GM21576 (cell line): ENCODE results near the gene SERPINE2.

Experiments used
- ATAC-seq: cut with Tn5 transposase; IDR thresholded peaks from one replicate; pipeline ENCODE4 v1.9.1; 2021; ENCODE audit warnings: mild to moderate bottlenecking, moderate library complexity; ENCODE audit not compliant: unreplicated experiment

The SERPINE2 gene

DNA sequence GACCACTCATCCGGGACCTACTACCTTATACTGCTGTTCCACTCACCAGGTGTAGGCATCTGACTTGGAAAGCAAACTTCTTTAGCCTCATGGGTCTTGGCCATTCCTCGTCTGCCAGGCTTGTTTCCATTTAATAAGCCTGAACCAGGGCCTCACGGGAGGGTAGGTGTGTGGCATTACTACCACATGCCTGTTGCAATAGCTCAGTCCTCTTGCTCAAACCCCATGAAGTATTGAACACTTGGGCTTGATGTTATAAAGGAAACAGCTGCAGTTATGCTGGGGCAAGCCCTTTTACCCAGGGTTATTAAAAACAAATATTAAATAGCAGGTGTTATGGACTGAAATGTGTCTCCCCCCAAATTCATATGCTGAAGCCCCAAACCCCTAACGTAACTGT is 60.6 kb downstream of the SERPINE2 start:
- ATAC-seq: no peak

DNA sequence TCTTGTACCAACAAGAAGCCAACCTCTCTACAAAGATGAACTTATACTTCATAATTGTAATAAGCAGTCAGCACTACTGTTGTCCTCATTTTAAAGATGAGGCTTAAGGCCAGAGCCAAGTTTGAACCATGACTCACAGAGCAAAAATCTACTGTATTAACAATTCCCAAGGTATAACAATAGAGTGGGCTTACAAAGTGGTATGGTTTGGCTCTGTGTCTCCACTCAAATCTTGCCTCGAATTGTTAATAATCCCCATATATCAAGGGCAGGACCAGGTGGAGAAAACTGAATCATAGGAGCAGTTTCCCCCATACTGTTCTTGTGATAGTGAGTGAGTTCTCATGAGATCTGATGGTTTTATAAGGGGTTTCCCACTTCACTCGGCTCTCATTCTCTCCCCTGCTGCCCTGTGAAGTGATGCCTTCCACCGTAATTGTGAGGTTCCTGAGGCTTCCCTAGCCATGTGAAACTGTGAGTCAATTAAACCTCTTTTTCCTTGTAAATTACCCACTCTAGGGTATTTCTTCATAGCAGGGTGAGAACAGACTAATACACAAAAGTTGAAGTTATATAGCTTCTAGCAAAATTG is 62.4 kb downstream of the SERPINE2 start:
- ATAC-seq: no peak

DNA sequence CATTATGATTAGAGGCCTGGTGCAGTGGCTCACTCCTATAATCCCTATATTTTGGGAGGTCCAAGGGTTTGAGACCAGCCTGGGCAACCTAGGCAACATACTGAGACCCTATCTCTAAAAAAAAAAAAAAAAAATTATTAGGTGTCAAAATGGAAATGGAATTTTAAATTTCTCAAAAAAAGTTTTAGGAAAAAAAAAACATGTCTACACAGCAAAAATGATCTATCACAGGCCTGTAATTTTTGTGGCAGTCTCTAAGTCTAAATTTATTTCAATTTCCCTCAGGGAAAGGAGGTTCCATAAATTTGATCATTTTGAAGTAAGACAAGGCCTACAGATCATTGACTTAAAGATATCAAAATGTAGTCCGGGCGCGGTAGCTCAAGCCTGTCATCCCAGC is 65.5 kb downstream of the SERPINE2 start:
- no peak for ATAC-seq

DNA sequence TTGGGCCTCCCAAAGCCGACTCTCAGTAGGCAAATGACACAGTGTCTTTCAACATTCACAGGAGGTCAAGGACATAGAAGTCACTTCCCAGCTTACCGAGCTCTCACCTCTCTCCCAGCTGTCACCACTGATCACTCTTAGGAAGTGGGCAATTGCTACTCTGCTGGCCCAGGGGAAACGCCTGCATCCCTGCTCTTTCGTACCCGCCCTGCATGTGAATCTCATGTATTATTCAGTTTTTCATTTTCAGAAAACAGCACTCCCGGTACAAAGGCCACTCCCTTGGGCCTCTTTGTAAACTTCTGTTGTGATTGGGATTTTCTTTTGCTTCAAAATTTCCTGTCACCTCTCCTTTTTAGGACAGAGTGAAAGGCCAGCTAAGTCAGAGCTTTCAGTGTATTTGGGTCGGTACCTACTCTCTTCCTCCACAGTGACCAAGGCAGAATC is 66.4 kb downstream of the SERPINE2 start:
- no peak for ATAC-seq

DNA sequence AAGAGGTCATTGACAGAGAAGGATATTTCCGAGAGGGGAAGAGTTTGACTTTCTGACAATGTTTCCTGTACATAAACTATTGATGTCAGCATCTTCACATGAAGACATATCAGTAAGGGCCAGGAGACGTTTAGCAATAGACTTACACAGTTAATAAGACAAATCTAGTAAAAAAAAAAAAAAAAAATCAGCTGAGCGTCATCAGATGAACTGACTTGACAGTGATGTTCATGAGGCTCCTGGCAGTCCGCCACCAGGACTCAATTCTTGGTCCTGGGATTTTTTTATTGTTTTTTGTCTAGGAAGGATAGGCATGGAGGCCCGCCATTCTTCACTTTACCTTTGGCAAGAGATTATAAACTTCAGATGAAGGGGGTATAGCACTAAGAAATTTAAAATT is 67.4 kb downstream of the SERPINE2 start:
- no peak for ATAC-seq

DNA sequence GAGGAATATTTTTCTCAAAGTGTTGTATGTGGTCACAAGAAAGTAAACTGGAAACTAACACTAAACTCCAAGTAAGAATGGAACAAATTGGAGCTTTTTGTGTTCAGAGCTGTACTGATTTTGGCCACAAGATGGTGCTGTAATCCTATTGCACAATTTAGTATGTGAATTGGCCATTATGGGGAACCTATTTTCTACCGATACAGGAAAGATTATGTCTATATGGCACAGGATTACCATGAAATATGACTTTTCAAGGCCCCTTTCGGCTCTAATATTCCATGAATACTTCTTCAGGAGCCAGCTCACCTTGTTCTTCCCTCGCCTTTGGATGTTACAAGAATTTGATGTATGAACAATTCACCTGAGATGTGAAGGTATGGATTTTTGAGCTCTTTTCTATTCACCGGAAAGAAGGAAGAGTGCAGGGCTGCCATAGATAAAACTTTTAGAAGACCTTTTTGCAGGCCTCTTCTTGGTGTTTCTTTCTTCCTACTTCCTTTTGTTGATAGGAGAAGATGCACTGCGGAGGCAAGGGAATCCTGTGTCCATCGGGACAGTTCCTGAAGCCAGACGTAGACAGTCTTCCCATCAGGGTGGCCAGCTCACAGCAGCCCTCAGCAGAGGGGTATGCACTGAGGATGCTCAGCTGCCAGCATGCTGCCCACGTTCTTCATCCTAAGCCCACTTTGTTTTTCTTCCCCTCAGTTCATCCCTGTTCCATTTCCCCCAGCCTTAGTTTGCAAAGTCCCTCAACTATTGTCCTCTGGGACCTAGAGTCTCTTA is 68.5 kb downstream of the SERPINE2 start:
- peak; percentile 71 for ATAC-seq

DNA sequence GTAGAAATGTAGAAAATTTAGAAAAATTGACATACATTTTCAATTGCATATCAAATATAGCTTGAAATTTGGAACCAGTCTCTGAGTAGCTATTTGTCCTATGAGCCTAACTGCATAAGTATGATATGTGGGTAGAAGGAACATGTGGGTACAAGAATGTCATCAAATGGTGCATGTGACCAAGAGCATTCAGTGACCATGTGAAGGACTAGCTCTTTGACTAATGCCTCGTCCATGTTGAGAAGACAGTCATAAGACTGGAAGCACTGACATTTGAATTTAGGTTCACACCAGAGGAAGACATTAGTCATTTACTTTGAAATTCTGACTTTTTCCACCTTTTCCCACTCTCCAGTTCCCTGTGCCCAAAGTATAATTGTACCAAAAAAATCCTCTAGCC is 69.2 kb downstream of the SERPINE2 start:
- peak; percentile 16 for ATAC-seq

DNA sequence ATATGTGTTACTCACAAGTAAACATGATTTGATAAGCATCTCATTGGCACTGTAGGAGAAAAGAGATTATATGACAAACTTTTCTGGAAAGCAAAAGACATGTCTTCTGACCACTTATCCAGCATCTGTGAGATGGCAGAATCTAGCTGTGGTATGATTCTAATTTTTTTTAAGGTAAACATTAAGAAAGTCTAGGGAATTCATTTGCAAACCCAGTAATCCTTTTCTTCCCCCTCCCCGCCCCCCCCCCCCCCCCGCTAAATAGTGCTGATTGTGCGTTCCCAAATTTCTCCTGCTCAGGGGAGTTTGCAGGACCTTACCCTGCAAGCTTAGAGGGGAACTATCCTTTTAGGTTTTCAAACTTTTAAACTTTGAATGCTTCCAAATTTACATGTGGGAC is 69.8 kb downstream of the SERPINE2 start:
- no peak for ATAC-seq

DNA sequence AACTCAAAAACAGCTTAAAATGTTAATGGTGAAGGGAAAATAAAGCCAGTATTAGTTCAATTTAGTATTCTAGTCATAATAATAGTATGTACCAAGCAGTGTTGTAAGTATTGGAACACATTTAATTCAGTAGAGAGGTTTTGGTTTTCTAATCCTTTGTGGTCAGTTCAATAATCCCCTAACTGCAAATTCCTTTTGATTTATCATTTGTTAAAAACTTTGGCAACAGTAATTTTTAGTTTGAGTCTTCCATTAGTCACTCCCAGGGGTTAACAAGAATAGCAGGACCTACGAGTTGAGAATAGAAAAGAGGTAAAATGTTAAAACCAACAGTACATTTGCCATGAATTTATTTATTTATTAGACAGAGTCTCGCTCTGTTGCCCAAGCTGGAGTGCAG is 71.1 kb downstream of the SERPINE2 start:
- no peak for ATAC-seq

DNA sequence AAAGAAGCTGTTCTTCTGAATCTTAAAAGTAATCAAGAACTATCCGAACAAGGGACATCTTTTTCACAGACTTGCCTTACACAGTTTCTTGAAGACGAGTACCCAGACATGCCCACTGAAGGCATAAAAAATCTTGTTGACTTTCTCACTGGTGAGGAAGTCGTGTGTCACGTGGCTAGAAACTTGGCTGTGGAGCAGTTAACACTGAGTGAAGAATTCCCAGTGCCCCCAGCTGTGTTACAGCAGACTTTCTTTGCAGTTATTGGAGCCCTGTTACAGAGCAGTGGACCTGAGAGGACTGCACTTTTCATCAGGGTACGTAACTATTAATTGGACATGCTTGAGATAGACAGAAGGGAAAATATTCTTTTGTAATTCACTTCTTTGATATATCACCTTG is 79.4 kb downstream of the SERPINE2 start:
- ATAC-seq: no peak

DNA sequence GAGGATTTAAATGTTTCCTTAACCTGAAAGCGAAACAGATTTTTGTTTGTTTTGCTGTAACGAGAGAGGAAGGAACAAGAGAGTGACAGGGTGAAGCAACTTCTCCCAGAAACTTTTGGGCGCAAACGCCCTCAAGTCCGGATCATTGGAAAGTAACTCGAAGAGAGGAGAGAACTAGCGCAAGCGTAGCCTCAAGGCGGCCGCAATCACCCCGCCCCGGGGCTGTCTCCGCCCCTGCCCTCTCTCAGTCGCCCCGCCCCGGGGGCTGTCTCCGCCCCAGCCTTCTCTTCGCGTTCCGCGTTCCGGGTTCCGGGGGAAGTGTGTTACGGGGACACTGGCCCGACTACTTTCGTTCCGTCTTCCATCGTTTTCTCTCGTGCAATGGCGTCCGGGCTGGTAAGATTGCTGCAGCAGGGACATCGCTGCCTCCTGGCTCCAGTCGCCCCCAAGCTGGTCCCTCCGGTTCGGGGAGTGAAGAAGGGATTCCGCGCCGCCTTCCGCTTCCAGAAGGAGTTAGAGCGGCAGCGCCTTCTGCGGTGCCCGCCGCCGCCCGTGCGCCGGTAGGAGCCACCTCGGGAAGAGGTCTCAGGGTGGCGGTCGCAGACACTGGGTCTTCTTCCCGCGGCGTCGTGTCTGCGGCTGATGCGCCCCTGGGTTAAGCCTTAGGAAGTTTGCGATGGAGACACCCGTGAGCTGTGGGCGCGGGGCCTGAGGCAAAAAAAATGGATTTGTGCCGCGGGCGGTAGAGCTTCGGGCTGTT is 81.8 kb downstream of the SERPINE2 start, which contains the start of gene MRPL44:
TSS of gene MRPL44 (plus strand) at position 372 of the 760 bp plus-strand sequence. CDS start at position 382, 10 bp downstream.
- ATAC-seq: peak; percentile 88

DNA sequence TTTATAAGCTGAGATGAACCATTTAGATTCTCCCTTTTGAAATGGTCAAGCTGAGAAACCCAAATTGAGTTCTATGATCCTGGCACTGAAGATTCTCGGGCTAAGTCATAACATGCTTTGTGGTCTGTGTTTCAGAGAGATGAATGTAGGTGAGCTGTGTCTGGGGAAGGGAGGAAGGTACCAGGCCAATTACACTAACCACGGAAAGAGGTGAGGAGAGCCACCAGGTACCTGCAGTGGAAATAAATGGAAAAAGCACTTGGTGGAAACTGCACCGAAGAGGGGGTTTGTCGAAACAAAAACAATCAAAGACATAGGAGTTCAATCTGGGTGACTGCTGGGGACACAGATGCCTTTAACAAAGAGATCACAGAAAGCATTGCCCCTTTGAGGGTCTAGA is 82.8 kb downstream of the SERPINE2 start:
- peak; percentile 26 for ATAC-seq

DNA sequence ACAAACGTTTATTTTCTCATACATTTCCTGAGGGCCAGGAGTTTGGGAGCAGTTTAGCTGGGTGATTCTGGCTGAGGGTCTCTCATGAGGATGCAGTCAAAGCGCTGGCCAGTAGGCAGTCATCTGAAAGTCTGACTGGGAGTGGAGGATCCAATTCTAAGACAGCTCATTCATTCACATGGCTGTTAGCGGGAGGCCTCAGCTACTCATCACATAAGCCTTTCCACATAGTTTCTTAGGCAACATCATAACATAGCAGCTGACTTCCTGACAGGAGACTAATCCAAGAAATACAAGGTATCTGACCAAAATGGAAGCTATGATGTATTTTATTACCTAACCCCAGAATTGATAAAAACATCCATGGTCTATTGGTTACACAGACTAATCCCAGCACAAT is 84.7 kb downstream of the SERPINE2 start:
- no peak for ATAC-seq

DNA sequence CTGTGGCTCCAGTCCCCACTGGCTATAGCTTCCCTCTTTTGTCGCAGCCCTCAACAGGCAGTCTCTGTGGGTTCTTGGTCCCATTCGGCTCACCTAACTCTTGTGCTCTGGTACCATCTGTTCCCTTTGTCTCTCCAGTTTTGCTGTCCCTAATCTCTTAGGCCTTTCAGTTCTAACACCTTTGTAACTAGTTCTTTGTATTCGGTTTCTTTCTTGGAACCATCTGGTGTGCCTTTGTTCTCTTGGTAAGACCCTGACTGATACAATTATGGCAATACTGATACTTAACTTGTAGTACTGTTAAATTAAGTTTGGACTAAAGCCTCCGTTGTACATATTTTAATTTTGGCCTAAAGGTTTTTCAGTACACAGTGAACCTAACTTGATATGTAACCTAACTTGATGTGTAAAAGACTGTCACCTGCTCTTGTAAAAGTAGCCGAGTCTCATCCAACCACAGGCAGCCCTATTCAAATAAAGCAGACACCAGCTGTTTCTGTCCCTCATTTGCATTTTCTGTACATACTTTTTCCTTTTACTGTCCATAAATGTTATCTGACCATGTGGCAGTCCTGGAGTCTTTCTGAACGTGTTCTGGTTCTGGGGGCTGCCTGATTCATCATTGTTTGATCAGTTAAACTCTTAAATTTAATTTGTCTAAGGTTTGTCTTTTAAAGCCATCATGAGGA is 86.7 kb downstream of the SERPINE2 start:
- ATAC-seq: peak; percentile 50

DNA sequence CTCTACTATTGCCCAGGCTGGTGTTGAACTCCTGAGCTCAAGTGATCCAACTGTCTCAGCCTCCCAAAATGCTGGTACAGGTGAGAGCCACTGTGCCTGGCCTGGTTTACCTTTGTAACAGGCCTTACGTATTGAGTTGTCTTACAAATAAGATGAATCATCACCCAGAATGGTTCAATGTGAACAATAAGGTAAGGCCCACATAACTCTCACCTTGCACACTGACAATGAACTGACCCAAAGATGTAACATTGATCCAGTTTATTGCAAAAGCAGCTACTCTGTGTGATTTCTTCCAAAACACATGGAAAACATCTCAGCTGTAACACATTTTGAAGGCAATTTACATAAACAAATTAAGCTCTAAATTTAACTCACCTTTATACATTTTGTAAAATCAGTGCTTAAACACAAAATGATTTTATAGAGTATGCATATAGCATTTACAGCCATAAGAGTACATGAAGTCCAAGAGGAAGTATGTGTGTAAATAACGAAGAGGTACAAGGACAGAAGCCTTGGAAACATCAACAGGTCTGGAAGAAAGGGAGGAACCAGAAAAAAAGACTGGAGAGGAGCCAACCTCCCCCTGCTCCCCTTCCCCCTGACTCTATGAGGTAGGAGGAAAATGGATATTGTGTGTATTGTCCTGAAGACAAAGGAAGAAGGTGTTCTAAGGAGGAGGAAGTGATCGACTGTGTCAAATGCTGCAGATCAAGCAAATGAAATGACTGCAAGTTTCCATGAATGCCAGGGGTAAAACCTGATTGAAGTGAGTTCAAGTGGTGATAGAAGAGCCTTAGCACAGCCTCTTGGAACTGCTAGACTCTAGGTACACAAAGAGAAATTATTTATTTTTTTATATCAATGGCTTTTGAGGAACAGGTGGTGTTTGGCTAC is 88.4 kb downstream of the SERPINE2 start:
- ATAC-seq: no peak

DNA sequence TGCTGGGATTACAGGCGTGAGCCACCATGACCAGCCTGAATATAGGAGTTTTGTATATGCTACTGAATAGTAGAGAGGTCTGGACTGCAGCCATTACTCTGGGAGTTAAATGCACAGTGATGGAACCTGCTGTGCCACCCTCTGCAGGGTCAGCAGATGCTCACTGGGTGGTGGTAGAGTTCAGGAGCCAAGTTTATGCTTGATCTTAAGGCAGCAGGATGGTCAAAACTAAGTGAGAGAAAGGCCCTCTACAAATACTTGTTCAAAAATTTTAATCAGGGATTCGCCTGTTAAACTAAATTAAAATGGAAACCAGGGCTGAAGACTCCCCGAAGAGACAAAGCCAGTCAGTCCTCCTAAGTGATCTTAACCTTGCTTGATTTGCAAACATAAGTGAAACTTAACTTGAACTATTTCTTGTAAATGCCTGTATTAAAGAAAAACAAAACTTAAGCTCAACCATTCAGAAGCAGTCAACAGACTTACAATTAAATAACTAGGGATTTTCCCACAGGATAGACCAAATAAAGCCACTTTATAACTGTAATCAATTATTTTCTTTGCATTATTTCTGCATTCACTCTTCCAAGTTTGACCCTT is 89.7 kb downstream of the SERPINE2 start:
- peak; percentile 16 for ATAC-seq

DNA sequence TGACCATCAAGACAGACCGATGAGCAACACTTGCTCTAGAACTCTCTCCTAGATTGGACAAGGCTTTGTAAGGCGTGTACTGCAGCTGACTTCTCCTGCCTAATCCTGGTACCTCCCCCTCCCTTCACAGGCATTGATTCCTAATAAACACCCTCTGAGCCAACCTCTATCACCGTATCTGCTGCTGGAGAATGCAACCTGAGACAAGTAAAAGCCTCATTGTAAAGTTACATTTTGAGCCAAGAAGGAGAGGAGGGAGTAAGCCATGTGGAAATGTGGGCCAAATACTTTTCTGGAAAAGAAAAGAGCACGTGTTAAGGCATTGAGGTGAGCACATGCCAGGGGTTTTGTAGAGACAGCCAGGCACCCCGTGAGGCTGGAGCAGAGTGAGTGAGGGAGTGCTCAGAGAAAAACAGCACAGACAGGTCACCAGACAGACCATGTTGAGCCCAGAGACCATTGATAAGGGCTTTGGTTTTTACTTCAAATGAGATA is 91.3 kb downstream of the SERPINE2 start:
- no peak for ATAC-seq

DNA sequence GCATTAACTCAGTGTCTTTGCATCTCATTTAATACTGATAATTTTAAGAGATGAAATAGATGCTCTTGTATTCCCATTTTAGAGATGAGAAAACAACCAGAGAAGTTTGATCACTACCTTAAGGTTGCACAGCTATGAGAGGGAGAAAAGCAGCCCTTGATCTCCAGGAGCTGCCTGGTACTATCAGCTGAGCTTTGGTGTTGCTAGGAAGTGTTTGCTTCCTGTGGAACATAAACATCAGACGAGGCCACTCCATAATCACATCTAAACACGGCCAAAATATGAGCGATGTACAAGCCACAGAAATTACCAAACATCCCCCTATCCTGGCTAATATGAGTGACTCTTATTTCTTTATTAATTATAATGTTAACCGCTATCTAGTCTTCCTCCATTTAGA is 93.3 kb downstream of the SERPINE2 start:
- no peak for ATAC-seq

DNA sequence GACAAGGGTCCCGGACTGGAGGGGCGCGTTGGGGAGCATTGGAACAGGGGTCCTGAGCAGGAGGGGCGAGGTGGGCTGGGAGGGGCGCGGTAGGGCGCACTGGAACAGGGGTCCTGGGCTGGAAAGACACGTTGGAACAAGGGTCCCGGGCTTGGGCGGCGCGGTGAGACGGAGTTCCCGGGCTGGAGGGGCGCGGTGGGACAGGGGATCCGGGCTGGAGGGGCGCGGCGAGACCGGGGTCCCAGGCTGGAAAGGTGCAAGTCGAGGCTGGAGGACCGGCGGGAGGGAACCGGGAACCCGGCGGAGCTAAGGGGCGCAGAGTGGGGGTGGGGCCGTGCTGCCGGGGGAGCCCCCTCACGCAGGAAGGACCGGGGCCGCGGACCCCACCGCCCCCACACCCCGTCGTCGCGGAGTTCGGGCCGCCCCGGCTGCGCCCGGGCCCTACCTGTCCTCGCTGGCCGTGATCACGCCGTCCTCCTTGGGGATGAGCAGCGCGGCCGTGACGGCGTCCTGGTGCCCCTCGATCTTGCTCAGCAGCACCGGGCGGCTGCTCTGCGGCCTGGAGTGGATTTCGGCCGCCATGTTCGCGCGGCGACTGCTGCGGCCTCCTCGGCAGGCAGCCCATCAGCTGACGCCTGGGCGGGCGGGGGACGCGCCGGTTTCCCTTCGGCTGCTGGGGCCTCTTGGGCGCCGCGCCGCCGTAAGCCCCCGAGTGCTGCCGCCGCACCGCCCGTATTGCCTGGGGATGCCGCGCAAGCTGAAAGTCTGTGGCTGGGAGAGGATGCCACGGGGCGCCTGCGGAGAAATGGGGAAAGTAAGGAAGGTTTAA is 94.2 kb downstream of the SERPINE2 start, which contains the start of gene WDFY1:
TSS of gene WDFY1 (minus strand) at position 633 of the 829 bp plus-strand sequence. CDS start at position 582, 51 bp downstream.
- ATAC-seq: peak; percentile 76
